ENCODE results near the gene MAIP1. TPM values are rescaled to one million over a fixed set of nuclear protein-coding genes. Genes with fewer than 3 reads are reported as not detected.
A peak's percentile ranks its signal among the peaks of the same experiment; 100 is the strongest.
"Not testable (repeated sequence)": the region's sequence is repeated elsewhere in the genome, so short reads cannot be mapped to it uniquely, and the experiment has no call there.

MAIP1 gene, protein sequence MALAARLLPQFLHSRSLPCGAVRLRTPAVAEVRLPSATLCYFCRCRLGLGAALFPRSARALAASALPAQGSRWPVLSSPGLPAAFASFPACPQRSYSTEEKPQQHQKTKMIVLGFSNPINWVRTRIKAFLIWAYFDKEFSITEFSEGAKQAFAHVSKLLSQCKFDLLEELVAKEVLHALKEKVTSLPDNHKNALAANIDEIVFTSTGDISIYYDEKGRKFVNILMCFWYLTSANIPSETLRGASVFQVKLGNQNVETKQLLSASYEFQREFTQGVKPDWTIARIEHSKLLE
- 10 to 100 TPM; 26.1 to 27.5 TPM for total RNA-seq

- Mint-ChIP-seq H3K4me1 (peaks cover 51% of the 10 kb centered on the region), H3K9me3 (ENCODE audit: low read depth) (no peaks in the 10 kb centered on the region), H3K27me3 (no peaks in the 10 kb centered on the region), H3K36me3 (ENCODE audit: low read depth) (peaks cover 19% of the 10 kb centered on the region), H3K4me3 (peak within 1 kb of the TSS; percentile 99), H3K27ac (peak within 1 kb of the TSS; percentile 95)
- peak; percentile 87 for ATAC-seq
- POLR2A ChIA-PET: interaction anchor here (0.7 kb wide), 1 partner anchor 105 kb away, joined by 4 read pairs; no protein-coding TSS in a partner anchor
- intact Hi-C loops (cut with DNase I, micrococcal nuclease): loop anchor here (1.0 to 10.0 kb wide), 5 partner anchors 44 to 1007 kb away; partner anchors contain the start of genes C2orf69 (in 2 of the 2), BZW1 (in 1 of the 2), CLK1 (in 1 of the 2) and FTCDNL1 (in 1 of the 2)
- CTCF ChIA-PET: interaction anchor here (0.8 to 1.1 kb wide), 2 partner anchors 15 to 43 kb away, joined by 3 read pairs; no protein-coding TSS in a partner anchor
- DNase-seq: peak; percentile 87
These were observed at the start of gene MAIP1, which contains the start of gene TYW5 for GRCh38 chr2:199955339-199956061. MAIP1 (plus strand) TSS chr2:199955582; CDS start chr2:199955799, 217 bp downstream. TYW5 (minus strand) TSS chr2:199955491; CDS start chr2:199955470, 21 bp downstream.

GRCh38 chr2:199907008-199907714 lies 48.2 kb upstream of the MAIP1 start:
- H3K4me1 Mint-ChIP-seq: peaks cover 6% of the 10 kb centered on the region
- no peaks in the 10 kb centered on the region for H3K36me3 Mint-ChIP-seq (ENCODE audit: low read depth)
- ATAC-seq: no peak
- DNase-seq: no peak
- intact Hi-C loops (cut with DNase I, micrococcal nuclease): no loop called here
- no peak overlapping the region for H3K27ac Mint-ChIP-seq
- H3K9me3 Mint-ChIP-seq (ENCODE audit: low read depth): no peaks in the 10 kb centered on the region
- H3K27me3 Mint-ChIP-seq: peaks cover 4% of the 10 kb centered on the region
- H3K4me3 Mint-ChIP-seq: no peak overlapping the region
- POLR2A ChIA-PET: no interaction called here
- CTCF ChIA-PET: interaction anchor here (0.9 kb wide), 1 partner anchor 36 kb away, joined by 3 read pairs; no protein-coding TSS in a partner anchor

GRCh38 chr2:199910338-199911051 lies 44.9 kb upstream of the MAIP1 start:
- POLR2A ChIA-PET: interaction anchor here (0.6 kb wide), 1 partner anchor 288 kb away, joined by 3 read pairs; no protein-coding TSS in a partner anchor
- DNase-seq (no peak), ATAC-seq (no peak)
- CTCF ChIA-PET: interaction anchor here (0.5 kb wide), 1 partner anchor 979 kb away, joined by 3 read pairs; the partner anchor contains the start of genes NIF3L1 and PPIL3
- Mint-ChIP-seq H3K27ac (peak overlapping the region; percentile 89), H3K4me3 (peak overlapping the region; percentile 96), H3K27me3 (peaks cover 2% of the 10 kb centered on the region), H3K36me3 (ENCODE audit: low read depth) (peaks cover 12% of the 10 kb centered on the region), H3K4me1 (peaks cover 21% of the 10 kb centered on the region), H3K9me3 (ENCODE audit: low read depth) (no peaks in the 10 kb centered on the region)
- intact Hi-C loops (cut with DNase I, micrococcal nuclease): loop anchor here (1.0 to 2.0 kb wide), 4 partner anchors 45 to 616 kb away; partner anchors contain the start of genes FTCDNL1 (in 2 of the 2), MAIP1 (in 2 of the 2), TYW5 (in 2 of the 2) and SGO2 (in 1 of the 2)

- peak; percentile 91 for ATAC-seq
- POLR2A ChIA-PET: interaction anchor here (0.6 kb wide), 1 partner anchor 287 kb away, joined by 3 read pairs; no protein-coding TSS in a partner anchor
- H3K4me1 Mint-ChIP-seq: peaks cover 21% of the 10 kb centered on the region
- intact Hi-C loops (cut with DNase I, micrococcal nuclease): loop anchor here (1.0 to 2.0 kb wide), 4 partner anchors 44 to 615 kb away; partner anchors contain the start of genes FTCDNL1 (in 2 of the 2), MAIP1 (in 2 of the 2), TYW5 (in 2 of the 2) and SGO2 (in 1 of the 2)
- H3K36me3 Mint-ChIP-seq (ENCODE audit: low read depth): peaks cover 18% of the 10 kb centered on the region
- peak; percentile 97 for DNase-seq
- H3K27ac Mint-ChIP-seq: peak within 1 kb of the TSS; percentile 89
- H3K27me3 Mint-ChIP-seq: peaks cover 2% of the 10 kb centered on the region
- peak within 1 kb of the TSS; percentile 96 for H3K4me3 Mint-ChIP-seq
- peaks cover 1% of the 10 kb centered on the region for H3K9me3 Mint-ChIP-seq (ENCODE audit: low read depth)
- CTCF ChIA-PET: interaction anchor here (0.5 to 0.9 kb wide), 2 partner anchors 26 to 978 kb away, joined by 3 to 4 read pairs; partner anchors contain the start of genes NIF3L1 and PPIL3
These were observed 44.1 kb upstream of the MAIP1 start, which contains the start of gene C2orf69 for GRCh38 chr2:199911052-199911876. C2orf69 (plus strand) TSS chr2:199911293; CDS start chr2:199911439, 146 bp downstream.

GRCh38 chr2:199911877-199912161 lies 43.6 kb upstream of the MAIP1 start:
- ATAC-seq: no peak
- peaks cover 24% of the 10 kb centered on the region for H3K36me3 Mint-ChIP-seq (ENCODE audit: low read depth)
- intact Hi-C loops (cut with DNase I, micrococcal nuclease): loop anchor here (1.0 to 2.0 kb wide), 4 partner anchors 43 to 614 kb away; partner anchors contain the start of genes FTCDNL1 (in 2 of the 2), MAIP1 (in 2 of the 2), TYW5 (in 2 of the 2) and SGO2 (in 1 of the 2)
- H3K4me3 Mint-ChIP-seq: peak overlapping the region; percentile 96
- peak overlapping the region; percentile 89 for H3K27ac Mint-ChIP-seq
- H3K4me1 Mint-ChIP-seq: peaks cover 21% of the 10 kb centered on the region
- CTCF ChIA-PET: interaction anchor here (0.9 kb wide), 1 partner anchor 26 kb away, joined by 4 read pairs; no protein-coding TSS in a partner anchor
- POLR2A ChIA-PET: no interaction called here
- DNase-seq: no peak
- peaks cover 2% of the 10 kb centered on the region for H3K9me3 Mint-ChIP-seq (ENCODE audit: low read depth)
- no peaks in the 10 kb centered on the region for H3K27me3 Mint-ChIP-seq

DNA sequence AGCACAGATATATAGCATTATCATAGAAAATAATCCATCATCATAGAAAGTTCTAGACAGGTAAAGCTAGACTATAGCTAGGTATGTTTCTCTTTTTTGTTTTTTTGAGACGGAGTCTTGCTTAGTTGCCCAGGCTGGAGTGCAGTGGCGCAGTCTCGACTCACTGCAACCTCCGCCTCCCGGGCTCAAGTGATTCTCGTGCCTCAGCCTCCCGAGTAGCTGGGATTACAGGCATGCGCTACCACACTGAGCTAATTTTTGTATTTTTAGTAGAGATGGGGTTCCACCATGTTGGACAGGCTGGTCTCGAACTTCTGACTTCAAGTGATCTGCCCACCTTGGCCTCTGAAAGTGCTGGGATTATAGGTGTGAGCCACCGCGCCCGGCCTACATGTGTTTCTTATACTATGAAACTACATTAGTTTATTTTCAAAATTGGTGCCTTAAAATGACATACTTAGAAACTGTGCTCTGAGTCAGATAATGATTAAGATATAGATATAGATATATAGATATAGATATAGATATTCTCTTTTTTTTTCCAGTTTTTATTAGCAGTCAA lies 42.7 kb upstream of the MAIP1 start:
- CTCF ChIA-PET: interaction anchor here (0.9 kb wide), 2 partner anchors 27 to 42 kb away, joined by 3 to 4 read pairs; no protein-coding TSS in a partner anchor
- H3K9me3 Mint-ChIP-seq (ENCODE audit: low read depth); H3K27ac Mint-ChIP-seq; intact Hi-C loops (cut with DNase I, micrococcal nuclease); H3K27me3 Mint-ChIP-seq; ATAC-seq; POLR2A ChIA-PET: not testable (repeated sequence)
- DNase-seq: peak; percentile 28
- peaks cover 21% of the 10 kb centered on the region for H3K4me1 Mint-ChIP-seq
- H3K4me3 Mint-ChIP-seq: peak overlapping the region; percentile 96
- peaks cover 32% of the 10 kb centered on the region for H3K36me3 Mint-ChIP-seq (ENCODE audit: low read depth)

GRCh38 chr2:199914372-199914958 lies 40.9 kb upstream of the MAIP1 start:
- POLR2A ChIA-PET: no interaction called here
- CTCF ChIA-PET: no interaction called here
- peaks cover 2% of the 10 kb centered on the region for H3K9me3 Mint-ChIP-seq (ENCODE audit: low read depth)
- peak overlapping the region; percentile 0 for H3K27ac Mint-ChIP-seq
- H3K4me3 Mint-ChIP-seq: peak overlapping the region; percentile 15
- H3K36me3 Mint-ChIP-seq (ENCODE audit: low read depth): peaks cover 44% of the 10 kb centered on the region
- DNase-seq: no peak
- ATAC-seq: no peak
- H3K4me1 Mint-ChIP-seq: peaks cover 24% of the 10 kb centered on the region
- intact Hi-C loops (cut with DNase I, micrococcal nuclease): no loop called here
- no peaks in the 10 kb centered on the region for H3K27me3 Mint-ChIP-seq

GRCh38 chr2:199916980-199917379 lies 38.4 kb upstream of the MAIP1 start:
- Mint-ChIP-seq H3K4me1 (peaks cover 18% of the 10 kb centered on the region), H3K27me3 (no peaks in the 10 kb centered on the region), H3K4me3 (no peak overlapping the region), H3K27ac (no peak overlapping the region), H3K9me3 (ENCODE audit: low read depth) (peaks cover 2% of the 10 kb centered on the region), H3K36me3 (ENCODE audit: low read depth) (peaks cover 49% of the 10 kb centered on the region)
- CTCF ChIA-PET: no interaction called here
- POLR2A ChIA-PET: no interaction called here
- ATAC-seq (no peak), DNase-seq (no peak)
- intact Hi-C loops (cut with DNase I, micrococcal nuclease): no loop called here

- no peak overlapping the region for H3K4me3 Mint-ChIP-seq
- CTCF ChIA-PET: interaction anchor here (1.2 kb wide), 1 partner anchor 38 kb away, joined by 3 read pairs; no protein-coding TSS in a partner anchor
- no peak for ATAC-seq
These were observed 32.5 kb upstream of the MAIP1 start for GRCh38 chr2:199922856-199923255.

More at GRCh38 chr2:199922856-199923255, 32.5 kb upstream of the MAIP1 start:
- Mint-ChIP-seq H3K4me1 (peaks cover 16% of the 10 kb centered on the region), H3K36me3 (ENCODE audit: low read depth) (peaks cover 22% of the 10 kb centered on the region), H3K27me3 (no peaks in the 10 kb centered on the region), H3K27ac (no peak overlapping the region), H3K9me3 (ENCODE audit: low read depth) (no peaks in the 10 kb centered on the region)
- intact Hi-C loops (cut with DNase I, micrococcal nuclease): no loop called here
- no peak for DNase-seq
- POLR2A ChIA-PET: no interaction called here
